ENCODE results near the gene MAP3K7CL.
"Not testable (repeated sequence)": the region's sequence is repeated elsewhere in the genome, so short reads cannot be mapped to it uniquely, and the experiment has no call there.

Gene MAP3K7CL

DNA sequence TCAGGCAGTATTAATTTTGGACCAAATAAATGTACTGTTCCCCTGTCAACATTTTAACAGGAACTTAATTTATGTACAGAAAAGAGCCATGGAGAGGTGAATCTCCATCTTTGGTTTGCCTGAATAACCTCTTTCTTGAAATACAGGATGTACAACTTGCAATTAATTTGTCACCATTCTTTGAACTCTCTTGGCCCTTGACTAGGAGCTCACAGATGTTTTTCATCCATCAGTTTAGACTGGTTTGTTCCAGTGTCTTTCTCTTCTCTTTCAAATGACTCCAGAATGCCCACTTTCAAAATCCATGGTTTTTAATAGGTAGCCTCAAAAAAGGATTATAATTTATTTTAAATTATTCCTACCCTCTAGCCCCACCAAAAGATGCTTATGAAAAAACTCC lies 5.0 kb downstream of the MAP3K7CL start:
- no peak for DNase-seq

DNA sequence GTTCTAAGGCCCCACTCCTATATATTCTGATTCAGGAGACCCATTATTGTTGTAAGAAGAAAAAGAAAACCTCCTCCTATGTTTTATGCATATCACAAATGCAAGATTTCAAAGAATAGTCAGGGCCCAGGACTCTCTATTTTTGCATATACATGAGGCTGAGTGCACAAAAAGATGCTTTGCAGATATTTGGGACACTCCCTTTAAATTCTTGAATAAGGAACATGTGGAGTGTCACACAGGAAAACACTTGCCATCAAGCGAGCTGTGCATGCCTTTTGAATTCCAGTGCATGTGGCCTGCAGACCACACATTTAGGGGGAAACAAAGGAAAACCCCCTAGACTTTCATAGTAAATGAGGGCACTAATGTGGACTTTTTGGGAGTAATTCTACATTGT lies 5.6 kb downstream of the MAP3K7CL start:
- no peak for DNase-seq

DNA sequence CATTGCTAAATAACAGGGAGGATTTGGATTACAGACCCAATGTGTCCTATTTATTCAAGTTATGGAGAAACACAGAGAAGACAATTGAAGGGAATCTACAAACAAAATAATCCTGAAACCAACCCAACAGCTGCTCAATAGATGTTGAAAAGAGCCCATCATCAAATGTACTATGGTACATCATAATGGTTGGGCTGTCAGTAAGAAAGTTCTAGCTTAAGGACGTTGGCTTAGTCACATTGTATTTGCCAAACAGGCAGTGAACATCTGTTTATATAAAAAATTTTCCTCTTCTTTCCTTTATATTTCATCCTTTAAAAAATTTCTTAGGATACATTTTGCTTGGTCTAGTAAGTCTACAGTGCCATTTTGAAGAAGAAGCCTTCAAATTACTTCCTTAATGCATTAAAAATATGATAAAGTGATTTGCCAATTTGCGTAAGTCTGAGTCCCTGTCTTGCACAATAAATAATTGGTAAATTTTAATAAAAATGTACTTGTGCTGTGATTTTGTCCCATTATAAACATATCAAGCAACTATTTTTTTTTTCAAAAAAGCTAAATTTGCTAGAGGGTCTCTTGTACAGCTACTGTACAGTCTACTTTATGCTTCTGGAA lies 14.4 kb downstream of the MAP3K7CL start:
- DNase-seq: no peak

DNA sequence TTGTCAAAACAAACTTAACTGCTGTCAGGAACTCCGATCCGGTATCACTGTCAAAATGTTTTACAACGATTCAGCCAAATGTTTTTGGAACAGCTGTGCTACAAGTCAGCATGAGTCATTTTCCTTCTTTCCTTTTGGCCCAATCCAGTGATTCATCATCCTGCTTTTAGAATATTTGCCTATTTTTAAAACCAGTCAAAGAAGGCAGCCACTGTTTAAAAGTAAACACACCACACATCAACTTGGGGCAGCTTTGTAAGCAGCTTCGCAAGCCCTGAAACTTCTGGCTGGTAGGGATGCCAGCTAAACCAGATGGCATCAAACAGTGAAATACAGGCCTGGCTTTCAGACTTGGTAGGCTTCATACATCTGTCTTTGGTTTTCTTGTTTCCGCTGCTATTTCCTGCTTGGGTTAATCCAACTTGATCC lies 14.9 kb downstream of the MAP3K7CL start:
- no peak for DNase-seq

DNA sequence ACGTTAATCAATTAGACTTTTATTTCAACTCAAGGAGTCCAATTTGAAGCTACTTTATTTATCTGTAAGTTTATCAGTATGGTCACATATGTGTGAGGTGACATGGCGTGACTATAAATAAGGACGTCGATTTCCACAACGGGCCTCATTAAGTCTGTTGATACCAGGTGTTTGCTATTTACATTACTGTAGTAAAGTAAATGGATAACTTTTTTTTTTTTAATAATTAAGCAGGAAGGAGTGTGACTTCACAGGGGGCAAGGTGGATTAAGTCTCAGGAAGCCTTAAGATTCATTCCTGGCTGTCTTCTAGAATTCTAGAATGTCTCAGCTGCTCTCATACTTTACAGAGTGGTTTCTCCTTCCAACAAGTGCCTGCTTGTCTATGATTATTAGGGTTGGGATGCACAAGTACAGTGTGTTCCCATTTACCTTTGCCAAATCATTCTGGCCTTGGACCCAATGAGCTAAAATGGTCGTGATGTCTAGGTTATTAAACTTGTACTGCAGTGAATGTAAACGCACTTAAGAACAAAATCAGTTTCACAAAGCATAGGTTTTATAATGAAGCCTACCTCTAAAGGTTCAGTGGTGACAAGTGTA lies 15.5 kb downstream of the MAP3K7CL start:
- no peak for DNase-seq

DNA sequence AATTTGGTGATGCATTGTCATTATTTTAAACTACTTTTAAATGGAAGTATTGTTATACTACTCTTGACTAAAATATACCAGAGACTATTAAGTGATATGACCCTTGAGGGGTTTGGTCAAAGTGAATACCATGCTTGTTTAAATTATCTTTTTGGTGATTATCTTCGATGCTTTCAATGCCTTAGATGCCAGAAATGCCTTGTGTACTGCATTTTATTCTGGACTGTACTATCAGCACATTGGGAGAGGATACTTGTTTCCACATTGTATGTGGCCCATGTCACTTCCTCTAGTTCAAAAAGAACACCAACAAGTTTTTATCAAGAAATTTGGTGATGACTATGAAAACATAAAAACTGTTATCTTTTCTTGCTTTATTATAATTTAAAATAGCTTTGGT lies 16.3 kb downstream of the MAP3K7CL start:
- DNase-seq: no peak

DNA sequence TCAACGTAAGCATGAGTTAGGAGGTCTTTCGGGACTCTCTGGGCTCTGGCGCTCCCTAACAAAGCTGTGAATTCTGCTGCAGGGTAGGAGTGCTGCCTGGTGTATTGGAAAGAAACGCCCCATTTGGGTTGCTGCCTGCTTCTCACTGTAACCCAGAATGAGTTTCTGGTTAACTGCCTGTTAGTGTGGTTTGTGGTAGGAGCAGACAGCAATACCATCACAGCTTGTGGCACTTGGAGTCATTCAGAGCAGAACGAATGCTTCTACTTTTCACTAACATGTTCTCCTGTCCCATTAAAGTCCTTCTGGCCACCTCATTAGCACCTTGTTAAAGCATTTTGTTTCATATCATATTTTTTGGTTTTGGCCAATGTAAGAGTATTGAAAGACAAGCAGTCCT lies 18.1 kb downstream of the MAP3K7CL start:
- no peak for DNase-seq

DNA sequence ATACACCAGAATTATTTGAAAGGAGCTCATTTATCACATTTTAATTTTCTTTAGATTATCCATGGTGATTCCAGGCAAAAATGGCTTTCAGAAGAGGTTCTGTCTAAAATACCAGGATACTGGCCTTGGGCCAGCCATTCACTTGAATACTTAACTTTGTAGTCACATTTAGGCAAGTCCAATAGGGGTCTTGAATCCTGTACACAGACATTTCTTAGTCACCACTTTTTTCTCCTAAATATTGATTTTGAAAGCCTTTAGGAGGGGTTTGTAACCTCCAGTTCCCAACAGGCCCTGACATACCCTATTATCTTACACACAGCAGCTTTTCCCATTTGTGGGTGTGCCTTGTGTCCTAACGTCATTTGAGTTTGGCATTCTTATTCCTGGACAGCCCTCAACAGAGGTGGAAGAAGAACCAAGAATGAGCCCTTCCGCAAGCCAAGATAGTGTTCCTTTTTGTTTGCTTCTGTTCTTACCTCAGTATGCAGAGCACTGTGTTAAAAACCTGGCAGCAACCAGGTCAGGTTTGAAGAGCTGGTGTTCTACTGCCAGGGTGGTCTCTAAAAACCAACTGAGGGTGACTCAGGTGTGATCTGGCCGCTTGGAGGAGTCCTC lies 19.5 kb downstream of the MAP3K7CL start:
- DNase-seq: no peak

DNA sequence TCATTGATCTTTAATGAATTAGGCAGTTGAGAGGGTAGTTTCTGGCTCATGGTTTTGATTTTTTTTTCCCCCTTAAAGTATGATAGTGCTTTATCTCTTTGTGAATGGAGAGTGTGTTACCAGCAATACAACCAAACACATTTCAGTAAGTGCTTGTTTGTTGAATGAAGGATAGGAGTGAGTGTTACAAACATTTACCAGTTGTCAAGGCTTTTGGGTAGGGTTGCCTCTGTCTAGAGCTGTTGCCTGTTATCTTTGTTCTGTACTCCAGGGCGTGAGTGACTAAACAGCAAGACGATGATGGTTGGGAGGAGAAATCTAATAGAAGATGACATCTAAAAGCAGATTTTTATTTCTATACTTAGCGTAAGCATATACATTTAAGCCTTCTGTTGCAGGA lies 21.5 kb downstream of the MAP3K7CL start:
- no peak for DNase-seq

DNA sequence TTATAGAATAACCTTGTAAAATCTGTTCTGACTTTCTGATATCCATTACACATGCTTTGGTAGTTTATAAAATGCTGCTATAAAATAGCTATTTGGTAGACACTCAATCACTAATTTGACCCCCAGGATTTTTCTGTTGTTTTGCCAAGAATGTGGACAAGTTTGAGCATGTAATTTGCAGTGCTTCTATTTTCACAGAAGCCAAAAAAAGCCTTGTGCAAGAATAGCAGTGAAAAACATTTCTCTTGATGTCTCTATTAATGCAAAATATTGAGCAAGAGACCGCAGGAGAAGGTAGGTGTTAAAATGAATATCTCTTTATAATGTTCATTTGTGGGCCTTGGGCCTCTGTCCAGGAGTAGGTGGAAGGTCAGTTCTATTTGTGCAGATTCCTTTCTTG lies 22.5 kb downstream of the MAP3K7CL start:
- DNase-seq: no peak

DNA sequence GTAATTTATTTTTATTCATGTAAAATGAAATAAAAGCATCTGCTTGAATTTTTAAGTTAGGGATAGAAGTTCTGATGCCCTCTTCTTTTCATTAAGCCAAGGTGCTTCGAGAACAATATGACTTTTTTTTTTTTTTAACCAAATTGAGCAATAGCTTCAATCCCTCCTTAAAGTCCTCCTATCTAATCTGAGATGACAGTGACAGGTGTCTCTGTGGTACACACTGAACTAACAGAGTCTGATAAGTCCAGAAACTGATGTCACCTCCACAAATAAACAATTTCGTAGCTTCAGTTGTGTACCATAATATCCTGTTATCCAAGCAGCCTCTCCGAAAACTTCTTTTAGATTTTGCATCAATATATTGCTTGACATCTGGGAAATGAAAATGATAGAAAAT lies 23.8 kb downstream of the MAP3K7CL start:
- DNase-seq: no peak

DNA sequence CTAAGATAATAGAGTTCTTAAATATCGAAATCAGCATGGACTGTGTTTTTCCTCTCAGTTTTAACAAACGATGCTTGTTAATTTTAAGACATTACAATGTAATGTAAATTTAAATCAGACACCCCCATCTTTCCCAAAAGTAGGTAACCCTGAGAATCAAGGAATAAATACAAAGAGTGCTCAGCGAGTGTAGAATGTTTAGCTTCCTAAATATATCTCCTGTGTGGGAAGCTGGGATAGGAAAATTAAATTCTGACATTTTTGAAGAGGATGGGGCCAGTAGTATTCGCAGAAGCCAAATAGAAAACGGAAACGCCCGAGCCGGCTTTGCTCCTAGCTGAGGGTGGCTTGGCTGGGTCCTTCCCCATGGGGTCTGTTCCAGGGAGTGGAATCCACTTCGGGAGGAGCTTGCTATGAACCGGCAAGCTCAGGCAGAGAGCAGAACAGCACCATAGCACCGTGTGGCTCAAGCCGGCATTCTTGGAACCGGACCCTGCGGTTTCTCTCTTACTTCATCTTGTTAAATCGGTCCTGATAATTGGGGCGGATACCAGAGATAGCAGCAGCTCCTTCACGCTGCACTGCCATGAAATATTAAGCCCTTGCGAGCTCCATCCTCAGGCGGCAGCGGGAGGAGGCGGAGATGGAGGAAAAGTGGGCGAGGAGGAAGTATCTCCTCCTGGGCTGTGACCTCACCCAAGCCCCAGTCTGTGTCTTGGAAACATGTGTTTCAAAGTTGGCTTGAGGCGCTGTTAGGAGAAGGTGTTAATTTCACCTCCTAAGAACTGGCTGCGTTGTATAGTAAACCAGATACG lies 24.9 kb downstream of the MAP3K7CL start:
- DNase-seq: no peak

DNA sequence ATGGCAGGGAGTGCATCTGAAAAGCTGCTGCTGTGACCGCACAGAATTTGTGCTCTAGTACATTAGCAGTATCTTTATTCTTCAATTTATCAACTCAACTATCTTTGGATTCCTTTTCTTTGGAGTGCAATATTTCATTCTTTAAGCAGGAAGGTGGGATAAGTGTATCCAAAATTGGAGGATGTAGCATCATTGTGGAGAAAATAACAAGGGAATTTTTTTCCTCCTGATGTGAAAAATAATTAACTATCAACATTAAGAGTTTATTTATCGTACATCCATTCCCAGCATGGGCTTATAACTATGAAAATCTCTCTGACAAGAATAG lies 25.5 kb downstream of the MAP3K7CL start:
- no peak for DNase-seq

DNA sequence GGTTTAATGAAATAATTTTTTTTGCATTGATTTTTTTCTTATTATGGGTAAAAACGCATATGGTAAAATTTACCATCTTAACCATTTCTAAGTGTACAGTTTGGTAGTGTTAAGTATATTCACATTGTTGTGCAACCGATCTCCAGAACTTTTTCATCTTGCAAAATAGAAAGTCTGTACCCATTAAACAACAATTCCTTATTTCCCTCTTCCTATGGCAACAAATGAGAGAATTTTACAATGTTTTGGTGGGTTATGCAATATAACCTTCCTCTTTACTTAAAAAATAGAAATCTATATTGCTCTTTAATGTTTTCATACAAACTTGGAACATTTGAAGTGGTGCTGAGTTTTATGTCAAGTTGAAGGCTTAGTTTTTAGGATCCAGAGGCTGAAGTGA lies 26.6 kb downstream of the MAP3K7CL start:
- no peak for DNase-seq

DNA sequence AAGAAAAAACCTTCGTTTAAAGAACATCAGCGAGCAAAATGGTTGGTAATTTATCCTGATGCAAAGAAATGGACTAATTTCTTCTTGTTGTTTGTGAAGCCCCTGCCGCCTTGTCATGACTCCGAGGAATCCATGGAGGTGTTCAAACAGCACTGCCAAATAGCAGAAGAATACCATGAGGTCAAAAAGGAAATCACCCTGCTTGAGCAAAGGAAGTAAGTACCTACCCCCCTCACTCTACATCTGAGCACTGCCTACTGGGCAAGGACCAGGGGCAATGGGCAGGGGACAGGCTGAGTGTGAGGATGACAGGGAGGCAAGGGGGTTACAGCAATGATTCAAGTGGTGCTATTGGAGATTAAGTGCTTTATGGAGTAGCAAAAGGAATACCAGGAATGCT lies 29.4 kb downstream of the MAP3K7CL start:
- DNase-seq: no peak

DNA sequence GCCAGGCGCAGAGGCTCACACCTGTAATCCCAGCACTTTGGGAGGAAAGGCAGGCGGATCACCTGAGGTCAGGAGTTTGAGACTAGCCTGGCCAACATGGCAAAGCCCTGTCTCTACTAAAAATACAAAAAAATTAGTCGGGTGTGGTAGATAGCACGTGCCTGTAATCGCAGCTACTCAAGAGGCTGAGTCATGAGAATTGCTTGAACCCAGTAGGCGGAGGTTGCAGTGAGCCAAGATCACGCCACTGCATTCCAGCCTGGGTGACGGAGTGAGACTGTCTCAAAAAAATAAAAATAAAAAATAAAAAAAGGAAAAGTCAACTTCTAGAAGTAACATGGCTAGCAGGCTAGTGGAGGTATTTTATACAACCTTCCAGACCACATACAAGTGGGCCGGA lies 32.4 kb downstream of the MAP3K7CL start:
- DNase-seq: not testable (repeated sequence)

DNA sequence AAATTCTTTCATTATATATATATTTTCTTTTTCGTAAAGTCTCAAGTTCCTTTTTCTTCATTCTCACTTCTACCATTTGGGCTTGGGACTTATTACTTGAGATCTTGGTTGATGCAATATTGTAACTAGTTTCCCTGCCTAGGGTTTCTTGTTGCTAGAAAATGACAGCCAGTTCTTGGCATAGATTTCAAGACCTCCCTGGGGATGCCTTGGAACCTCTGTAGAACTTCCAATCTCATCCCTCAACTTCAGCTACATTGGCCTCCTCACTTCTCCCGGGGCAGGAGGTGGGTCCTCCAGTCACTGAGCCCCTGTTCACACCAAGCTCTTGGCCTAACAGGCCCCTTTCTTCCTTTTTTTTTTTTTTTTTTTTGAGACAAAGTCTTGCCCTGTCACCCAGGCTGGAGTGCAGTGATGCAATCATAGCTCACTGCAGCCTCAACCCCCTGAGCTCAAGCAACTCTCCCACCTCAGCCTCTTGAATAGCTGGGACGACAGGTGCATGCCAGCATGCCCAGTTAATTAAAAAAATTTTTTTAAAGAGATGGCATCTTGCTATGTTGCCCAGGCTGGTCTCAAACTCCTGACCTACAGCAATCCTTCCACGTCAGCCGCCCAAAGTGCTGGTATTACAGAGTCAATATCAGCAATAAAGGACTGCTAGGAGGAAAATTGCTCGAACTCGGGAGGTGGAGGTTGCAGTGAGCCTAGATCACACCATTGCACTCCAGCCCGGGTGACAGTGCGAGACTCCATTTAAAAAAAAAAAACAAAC lies 33.1 kb downstream of the MAP3K7CL start:
- no peak for DNase-seq

DNA sequence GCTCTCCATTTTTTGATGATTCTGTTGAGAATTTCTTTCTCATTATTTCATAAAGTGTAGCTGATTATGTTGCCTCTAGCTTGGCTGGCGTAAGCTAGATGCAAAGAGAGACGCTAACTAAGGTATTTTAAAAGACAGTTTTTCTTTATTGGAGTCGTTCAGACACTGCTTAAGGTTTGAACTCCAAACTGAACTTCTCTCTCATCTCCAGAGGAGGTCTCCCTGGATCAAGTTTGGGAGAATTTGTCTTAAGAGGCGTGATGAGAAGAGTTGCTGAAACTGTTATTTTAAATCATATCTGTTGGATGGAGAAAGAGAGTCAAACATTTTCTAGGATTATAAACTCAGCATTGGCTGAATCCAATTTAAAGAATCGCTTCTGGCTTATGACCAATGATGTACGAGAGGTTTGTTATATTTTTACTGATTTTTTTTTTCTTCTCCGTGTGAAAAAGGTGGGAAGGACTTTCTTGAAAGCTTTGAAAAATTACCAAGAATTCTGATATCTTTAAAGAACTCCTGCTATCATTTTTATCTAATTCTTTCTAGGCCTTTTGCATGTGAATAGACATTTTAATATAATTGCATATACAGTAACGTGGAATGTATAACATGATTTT lies 34.0 kb downstream of the MAP3K7CL start:
- DNase-seq: no peak

DNA sequence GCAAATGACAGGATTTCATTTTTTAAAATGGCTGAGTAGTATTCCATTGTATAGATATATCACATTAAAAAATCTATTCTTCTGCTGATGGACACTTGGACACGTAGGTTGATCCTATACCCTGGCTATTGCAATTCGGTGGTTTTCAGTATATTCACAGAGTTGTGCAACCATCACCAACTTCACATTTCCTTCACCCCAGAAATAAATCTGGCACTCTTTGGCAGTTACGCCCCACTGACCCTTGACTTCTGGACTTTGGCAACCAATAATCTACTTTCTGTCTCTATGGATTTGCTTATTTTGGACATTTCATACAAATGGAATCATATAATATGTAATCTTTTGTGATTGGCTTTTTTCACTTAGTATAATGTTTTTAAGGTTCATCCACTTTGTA lies 35.9 kb downstream of the MAP3K7CL start:
- DNase-seq: no peak

DNA sequence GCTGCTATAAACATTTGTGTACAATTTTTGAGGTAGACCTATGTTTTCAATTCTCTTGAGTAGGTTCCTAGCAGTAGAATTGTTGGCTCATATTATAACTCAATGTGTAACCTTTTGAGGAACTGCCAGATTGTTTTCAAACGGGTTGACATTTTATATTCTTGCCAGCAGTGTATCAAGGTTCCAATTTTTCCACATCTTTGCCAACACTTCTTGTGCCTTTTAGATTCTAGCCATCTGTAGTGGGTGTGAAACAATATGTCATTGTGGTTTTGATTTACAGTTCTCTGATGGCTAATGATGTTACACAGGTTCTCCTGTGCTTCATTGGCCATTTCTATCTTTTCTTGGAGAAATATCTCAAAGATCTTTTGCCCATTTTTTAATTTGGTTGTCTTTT lies 36.4 kb downstream of the MAP3K7CL start:
- no peak for DNase-seq

DNA sequence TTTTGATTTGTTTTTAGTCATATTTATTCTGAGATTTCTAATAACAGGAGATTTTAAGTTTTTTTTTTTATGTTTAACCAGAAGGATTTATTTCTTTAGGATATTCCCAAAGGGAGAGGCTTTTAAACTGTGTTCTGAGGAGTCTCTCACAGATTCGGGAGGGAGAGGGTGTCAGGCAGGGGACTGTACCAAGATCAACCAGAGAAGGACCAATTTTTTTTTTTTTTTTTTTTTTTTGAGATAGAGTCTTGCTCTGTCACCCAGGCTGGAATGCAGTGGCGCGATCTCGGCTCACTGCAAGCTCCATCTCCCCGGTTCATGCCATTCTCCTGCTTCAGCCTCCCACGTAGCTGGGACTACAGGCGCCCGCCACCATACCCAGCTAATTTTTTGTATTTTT lies 37.0 kb downstream of the MAP3K7CL start:
- DNase-seq: not testable (repeated sequence)

DNA sequence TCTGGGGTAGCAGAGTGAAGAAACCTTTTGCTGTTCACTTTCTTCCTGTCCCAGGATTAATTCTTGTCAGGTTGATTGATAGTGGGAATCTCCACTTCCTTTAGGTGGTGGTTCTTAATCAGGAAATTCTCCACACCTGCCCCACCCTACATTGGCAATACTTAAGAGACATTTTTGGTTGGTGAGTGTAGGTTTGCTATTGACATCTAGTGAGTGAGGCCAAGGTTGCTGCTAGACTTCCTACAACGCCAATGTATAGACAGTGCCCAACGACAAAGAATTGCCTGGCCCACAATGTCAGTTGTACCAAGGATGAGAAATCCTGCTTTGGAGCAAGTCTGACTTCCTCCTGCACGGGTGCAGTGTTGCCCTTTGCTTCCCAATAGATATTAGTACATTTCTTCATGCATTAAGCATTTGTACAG lies 38.5 kb downstream of the MAP3K7CL start:
- DNase-seq: no peak

DNA sequence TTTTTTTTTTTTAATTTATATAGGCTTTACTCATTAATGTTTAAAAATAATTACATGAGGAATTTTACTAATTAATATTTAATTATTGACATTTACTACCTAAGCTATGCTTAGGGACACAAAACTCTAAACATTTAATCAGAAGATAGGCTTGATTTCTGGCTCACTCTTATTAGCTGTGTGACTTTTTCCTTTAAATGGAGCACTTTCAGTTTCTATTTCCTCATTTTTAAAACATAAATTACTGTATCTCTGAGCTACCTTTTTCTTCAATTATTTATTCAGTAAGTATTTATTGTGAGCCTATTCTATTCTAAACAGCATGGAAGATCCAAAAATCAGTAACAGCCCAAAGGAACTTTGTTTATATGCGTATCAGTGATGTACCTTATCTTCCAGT lies 40.5 kb downstream of the MAP3K7CL start:
- no peak for DNase-seq
